ENCODE data around the gene SLC1A5.

Gene SLC1A5

GRCh38 chr19:46725036-46725820 lies 63.2 kb downstream of the SLC1A5 start:
- no peak for TF ChIP-seq NFIC (IDR thresholded peaks at IDR 0.05)
- TF ChIP-seq EP300 (IDR thresholded peaks at IDR 0.05; ENCODE audit: borderline replicate concordance), result no peak
- no peak for TF ChIP-seq EGR1 (IDR thresholded peaks at IDR 0.05)
- TF ChIP-seq REST (IDR thresholded peaks at IDR 0.05; ENCODE audit: low read depth), result no peak
- TF ChIP-seq TCF12 (IDR thresholded peaks at IDR 0.05; ENCODE audit: low read depth), result no peak
- TF ChIP-seq ZBTB7A (IDR thresholded peaks at IDR 0.05; ENCODE audit: low read depth), result no peak
- TF ChIP-seq TAF1 (IDR thresholded peaks at IDR 0.05; ENCODE audit: low read depth), result no peak
- no peak for TF ChIP-seq MAX (IDR thresholded peaks at IDR 0.05)
- TF ChIP-seq FOXM1 (IDR thresholded peaks at IDR 0.05; ENCODE audit: borderline replicate concordance, low read depth), result no peak
- TF ChIP-seq RAD21 (IDR thresholded peaks at IDR 0.05; ENCODE audit: low read depth), result no peak
- no peak for TF ChIP-seq TEAD4 (IDR thresholded peaks at IDR 0.05)
- TF ChIP-seq CREB1 (IDR thresholded peaks at IDR 0.05; ENCODE audit: low read depth), result no peak
- TF ChIP-seq YY1 (IDR thresholded peaks at IDR 0.05; ENCODE audit: low read depth), result no peak
- no peak for TF ChIP-seq CEBPB (IDR thresholded peaks at IDR 0.05)
- no peak for TF ChIP-seq USF1 (IDR thresholded peaks at IDR 0.05)

Data from Ishikawa (cell line).